GM12801 (cell line): ENCODE data around the gene CLEC2L.

Source experiments
- TF ChIP-seq, protein P1 (sequence below): IDR thresholded peaks from one replicate; pipeline ENCODE4 v1.5.1; 2011; ENCODE audit warnings: control low read depth; ENCODE audit not compliant: insufficient read length; ENCODE audit errors: extremely low read depth

CLEC2L gene

DNA sequence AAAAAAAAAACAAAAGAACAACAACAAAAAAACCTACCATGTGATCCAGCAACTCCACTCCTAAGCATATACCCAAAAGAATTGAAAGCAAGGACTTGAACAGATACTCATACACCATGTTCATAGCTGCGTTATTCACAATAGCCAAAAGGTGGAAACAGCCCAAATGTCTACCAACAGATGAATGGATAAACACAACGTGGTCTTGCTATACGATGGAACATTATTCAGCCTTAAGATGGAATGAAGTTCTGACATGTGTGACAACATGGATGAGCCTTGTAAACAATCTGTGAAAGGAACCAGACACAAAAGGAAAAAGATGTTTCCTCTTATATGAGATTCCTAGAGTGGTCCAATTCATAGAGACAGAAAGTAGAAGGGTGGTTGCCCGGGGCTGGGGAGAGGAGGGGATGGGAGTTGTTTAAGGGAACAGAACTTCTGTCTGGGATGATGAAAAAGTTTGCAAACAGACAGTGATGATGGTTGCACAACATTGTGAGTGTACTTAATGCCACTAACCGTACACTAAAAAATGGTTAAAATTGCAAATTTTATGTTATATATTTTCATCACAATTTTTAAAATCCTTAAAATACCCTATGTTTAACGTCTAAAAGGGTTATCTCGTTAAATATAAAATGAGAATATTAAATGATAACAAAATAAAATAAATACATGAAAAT lies 11.6 kb downstream of the CLEC2L start:
- TF ChIP-seq, protein P1, sequence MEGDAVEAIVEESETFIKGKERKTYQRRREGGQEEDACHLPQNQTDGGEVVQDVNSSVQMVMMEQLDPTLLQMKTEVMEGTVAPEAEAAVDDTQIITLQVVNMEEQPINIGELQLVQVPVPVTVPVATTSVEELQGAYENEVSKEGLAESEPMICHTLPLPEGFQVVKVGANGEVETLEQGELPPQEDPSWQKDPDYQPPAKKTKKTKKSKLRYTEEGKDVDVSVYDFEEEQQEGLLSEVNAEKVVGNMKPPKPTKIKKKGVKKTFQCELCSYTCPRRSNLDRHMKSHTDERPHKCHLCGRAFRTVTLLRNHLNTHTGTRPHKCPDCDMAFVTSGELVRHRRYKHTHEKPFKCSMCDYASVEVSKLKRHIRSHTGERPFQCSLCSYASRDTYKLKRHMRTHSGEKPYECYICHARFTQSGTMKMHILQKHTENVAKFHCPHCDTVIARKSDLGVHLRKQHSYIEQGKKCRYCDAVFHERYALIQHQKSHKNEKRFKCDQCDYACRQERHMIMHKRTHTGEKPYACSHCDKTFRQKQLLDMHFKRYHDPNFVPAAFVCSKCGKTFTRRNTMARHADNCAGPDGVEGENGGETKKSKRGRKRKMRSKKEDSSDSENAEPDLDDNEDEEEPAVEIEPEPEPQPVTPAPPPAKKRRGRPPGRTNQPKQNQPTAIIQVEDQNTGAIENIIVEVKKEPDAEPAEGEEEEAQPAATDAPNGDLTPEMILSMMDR: no peak

GRCh38 chr7:139536152-139536551 lies 12.7 kb downstream of the CLEC2L start:
- TF ChIP-seq, protein P1: no peak

DNA sequence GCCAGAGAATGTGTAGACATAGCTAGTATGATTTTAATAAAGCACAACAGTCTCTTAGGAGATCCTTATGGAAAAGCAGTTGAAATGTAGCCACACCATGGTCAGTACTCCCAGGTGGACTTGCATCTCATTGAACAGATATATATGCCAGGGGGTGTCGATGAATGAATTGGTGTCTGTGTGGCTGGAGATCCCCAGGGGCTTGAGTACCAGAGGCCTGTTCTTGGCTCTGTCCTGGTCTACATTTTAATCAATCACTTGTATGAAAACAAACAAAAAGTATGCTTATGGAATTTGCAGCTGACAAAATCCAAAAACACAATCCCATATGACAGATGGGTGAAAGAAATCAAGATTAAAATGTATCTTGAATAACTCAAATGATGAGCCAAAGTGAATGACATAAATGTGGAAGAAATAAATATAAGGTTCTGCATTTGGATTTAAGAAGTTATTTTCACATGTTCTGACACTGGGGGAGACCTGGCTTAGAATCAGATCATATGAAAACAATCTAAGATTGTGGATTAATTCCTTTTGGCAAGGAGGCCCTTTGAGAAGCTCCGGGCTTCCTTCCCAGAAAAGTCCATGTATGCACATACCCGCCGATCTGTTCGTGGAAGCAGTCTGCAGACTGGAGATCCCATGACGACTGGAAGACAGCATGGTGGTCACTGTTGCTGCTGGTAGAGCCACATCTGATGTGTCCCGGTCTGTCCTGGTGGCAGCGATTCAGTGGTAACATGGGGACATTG lies 15.6 kb downstream of the CLEC2L start:
- TF ChIP-seq, protein P1: no peak

GRCh38 chr7:139540203-139540602 lies 16.7 kb downstream of the CLEC2L start:
- TF ChIP-seq, protein P1: no peak

DNA sequence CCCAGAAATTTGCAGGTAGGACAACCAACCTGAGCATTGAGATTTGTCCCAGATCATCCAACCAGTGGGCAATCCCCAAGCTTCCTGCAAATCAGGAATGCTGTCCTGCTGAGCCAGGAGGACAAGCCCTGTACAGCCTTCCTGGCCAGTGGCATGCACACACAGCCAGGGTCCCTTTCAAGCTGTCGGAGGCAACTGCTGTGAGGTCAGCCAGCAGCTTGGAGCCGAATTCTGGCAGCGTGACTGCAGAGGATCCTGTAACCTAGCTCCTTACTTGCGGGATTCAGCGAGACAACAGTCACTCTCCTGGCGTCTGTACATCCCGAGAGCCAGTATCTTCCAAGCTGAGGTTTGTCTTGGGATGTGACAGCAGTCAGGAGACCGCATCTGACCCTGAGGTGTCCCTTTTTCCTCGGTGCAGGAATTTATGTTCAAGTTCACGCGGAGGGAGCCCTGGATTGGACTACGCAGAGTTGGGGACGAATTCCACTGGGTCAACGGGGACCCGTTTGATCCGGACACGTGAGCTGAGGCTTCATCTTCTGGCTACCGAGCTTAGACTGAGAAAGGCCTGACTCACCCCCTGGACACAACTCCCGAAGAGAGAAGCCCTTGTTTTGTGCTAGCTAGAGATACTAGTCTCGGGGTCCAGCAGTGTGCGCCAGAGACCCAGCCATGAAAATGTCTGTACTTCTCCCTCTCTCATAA lies 18.3 kb downstream of the CLEC2L start:
- TF ChIP-seq, protein P1: no peak

- TF ChIP-seq, protein P1: no peak
Measured at GRCh38 chr7:139542308-139543151, 19.0 kb downstream of the CLEC2L start.
